ENCODE data around the gene ITGA3.

Gene ITGA3

GRCh38 chr17:50096758-50097157 is 40.8 kb downstream of the ITGA3 start:
- H4K20me1 ChIP-seq (ENCODE audit: insufficient read depth, low read length): no peaks in the 10 kb centered on the region
- H3K36me3 ChIP-seq (ENCODE audit: insufficient read depth, low read length): no peaks in the 10 kb centered on the region
- H3K9me3 ChIP-seq (ENCODE audit: low read length): no peaks in the 10 kb centered on the region
- no peak overlapping the region; the same call in 1 of the 2 replicates for H3K4me2 ChIP-seq (ENCODE audit: low read length)
- no peak for TF ChIP-seq CTCF (IDR thresholded peaks at IDR 0.05; ENCODE audit: low read length)
- TF ChIP-seq EZH2 (IDR thresholded peaks at IDR 0.05; ENCODE audit: borderline replicate concordance, low read length): no peak
- H3K27me3 ChIP-seq (ENCODE audit: insufficient read depth, low read length): no peaks in the 10 kb centered on the region
- no peaks in the 10 kb centered on the region for H3K79me2 ChIP-seq (ENCODE audit: insufficient read depth, low read length)
- H3K4me1 ChIP-seq (ENCODE audit: insufficient read depth, low read length, severe bottlenecking): peaks cover 15% of the 10 kb centered on the region
- no peak overlapping the region for H2AFZ ChIP-seq (ENCODE audit: low read length)
- H3K9ac ChIP-seq (ENCODE audit: low read length): no peak overlapping the region
- no peaks in the 10 kb centered on the region for H3K9me2 ChIP-seq (ENCODE audit: low read depth, low read length)
- no peaks in the 10 kb centered on the region for H3F3A ChIP-seq (ENCODE audit: insufficient read depth, low read length)
- H3K4me3 ChIP-seq (ENCODE audit: low read depth, low read length, poor library complexity, severe bottlenecking): no peak overlapping the region
- no peak overlapping the region for H3K27ac ChIP-seq (ENCODE audit: low read depth, low read length, poor library complexity, severe bottlenecking)

- Histone ChIP-seq H3K36me3 (ENCODE audit: insufficient read depth, low read length) (no peaks in the 10 kb centered on the region), H3K9me2 (ENCODE audit: low read depth, low read length) (no peaks in the 10 kb centered on the region), H3K9ac (ENCODE audit: low read length) (no peak overlapping the region), H3K4me1 (ENCODE audit: insufficient read depth, low read length, severe bottlenecking) (peaks cover 15% of the 10 kb centered on the region), H3K4me3 (ENCODE audit: low read depth, low read length, poor library complexity, severe bottlenecking) (no peak overlapping the region), H3K27ac (ENCODE audit: low read depth, low read length, poor library complexity, severe bottlenecking) (no peak overlapping the region), H3K9me3 (ENCODE audit: low read length) (no peaks in the 10 kb centered on the region), H3F3A (ENCODE audit: insufficient read depth, low read length) (no peaks in the 10 kb centered on the region), H3K4me2 (ENCODE audit: low read length) (no peak overlapping the region), H4K20me1 (ENCODE audit: insufficient read depth, low read length) (no peaks in the 10 kb centered on the region), H3K79me2 (ENCODE audit: insufficient read depth, low read length) (no peaks in the 10 kb centered on the region), H2AFZ (ENCODE audit: low read length) (no peak overlapping the region), H3K27me3 (ENCODE audit: insufficient read depth, low read length) (no peaks in the 10 kb centered on the region)
- TF ChIP-seq EZH2 (IDR thresholded peaks at IDR 0.05; ENCODE audit: borderline replicate concordance, low read length): no peak
- no peak for TF ChIP-seq CTCF (IDR thresholded peaks at IDR 0.05; ENCODE audit: low read length)
Measured at GRCh38 chr17:50097455-50097854, 41.5 kb downstream of the ITGA3 start.

GRCh38 chr17:50097926-50098325 is 42.0 kb downstream of the ITGA3 start:
- H4K20me1 ChIP-seq (ENCODE audit: insufficient read depth, low read length): no peaks in the 10 kb centered on the region
- H3K27me3 ChIP-seq (ENCODE audit: insufficient read depth, low read length): no peaks in the 10 kb centered on the region
- H2AFZ ChIP-seq (ENCODE audit: low read length): no peak overlapping the region
- H3K4me2 ChIP-seq (ENCODE audit: low read length): no peak overlapping the region
- TF ChIP-seq CTCF (IDR thresholded peaks at IDR 0.05; ENCODE audit: low read length) (no peak), EZH2 (IDR thresholded peaks at IDR 0.05; ENCODE audit: borderline replicate concordance, low read length) (no peak)
- no peak overlapping the region for H3K4me3 ChIP-seq (ENCODE audit: low read depth, low read length, poor library complexity, severe bottlenecking)
- peaks cover 15% of the 10 kb centered on the region for H3K4me1 ChIP-seq (ENCODE audit: insufficient read depth, low read length, severe bottlenecking)
- no peaks in the 10 kb centered on the region for H3K9me2 ChIP-seq (ENCODE audit: low read depth, low read length)
- H3K79me2 ChIP-seq (ENCODE audit: insufficient read depth, low read length): no peaks in the 10 kb centered on the region
- H3K27ac ChIP-seq (ENCODE audit: low read depth, low read length, poor library complexity, severe bottlenecking): no peak overlapping the region
- no peaks in the 10 kb centered on the region for H3K36me3 ChIP-seq (ENCODE audit: insufficient read depth, low read length)
- H3F3A ChIP-seq (ENCODE audit: insufficient read depth, low read length): no peaks in the 10 kb centered on the region
- H3K9me3 ChIP-seq (ENCODE audit: low read length): no peaks in the 10 kb centered on the region
- no peak overlapping the region for H3K9ac ChIP-seq (ENCODE audit: low read length)
